HepG2 (cell line): ENCODE measurements around the gene NELFB.

ENCODE experiments used
- ATF1 ChIP-seq: IDR thresholded peaks from 2 replicates; pipeline ENCODE4 v1.6.1; 2016; ENCODE audit warnings: mild to moderate bottlenecking, control low read depth
- KLF16 ChIP-seq, 2 experiments: sonication (generic) in 1 of 2; formaldehyde crosslinking in 1 of 2; IDR thresholded peaks; 2 replicates each; pipeline versions ENCODE4 v1.6.1 to v1.8.0; 2016 to 2023; ENCODE audit warnings: missing genetic modification reagents in 2 of 2, missing compliant biosample characterization in 1 of 2
- SKI ChIP-seq: fragments of 450-650 bp; IDR thresholded peaks from one replicate; pipeline ENCODE4 v1.6.1; 2018; ENCODE audit warnings: mild to moderate bottlenecking; ENCODE audit not compliant: partially characterized antibody
- TGIF2 ChIP-seq: IDR thresholded peaks from 2 replicates; pipeline ENCODE4 v1.6.1; 2016; ENCODE audit warnings: control low read depth, missing compliant biosample characterization
- ZNF20 ChIP-seq: sonication (generic); formaldehyde crosslinking; IDR thresholded peaks from 2 replicates; pipeline ENCODE4 v1.4.0; 2020; ENCODE audit warnings: mild to moderate bottlenecking, moderate library complexity, missing genetic modification reagents
- TF ChIP-seq, protein P1 (sequence below): sonication (generic); formaldehyde crosslinking; IDR thresholded peaks from 2 replicates; pipeline ENCODE4 v1.5.0; 2020; ENCODE audit warnings: mild to moderate bottlenecking, missing genetic modification reagents
- TF ChIP-seq, protein P2 (sequence below): sonication (generic); formaldehyde crosslinking; IDR thresholded peaks from 2 replicates; pipeline ENCODE4 v1.8.1; 2023; ENCODE audit warnings: mild to moderate bottlenecking, missing genetic modification reagents
- TF ChIP-seq, protein P3 (sequence below): sonication (generic); formaldehyde crosslinking; IDR thresholded peaks from 2 replicates; pipeline ENCODE4 v1.5.0; 2020; ENCODE audit warnings: mild to moderate bottlenecking, missing genetic modification reagents, moderate library complexity

DNA sequence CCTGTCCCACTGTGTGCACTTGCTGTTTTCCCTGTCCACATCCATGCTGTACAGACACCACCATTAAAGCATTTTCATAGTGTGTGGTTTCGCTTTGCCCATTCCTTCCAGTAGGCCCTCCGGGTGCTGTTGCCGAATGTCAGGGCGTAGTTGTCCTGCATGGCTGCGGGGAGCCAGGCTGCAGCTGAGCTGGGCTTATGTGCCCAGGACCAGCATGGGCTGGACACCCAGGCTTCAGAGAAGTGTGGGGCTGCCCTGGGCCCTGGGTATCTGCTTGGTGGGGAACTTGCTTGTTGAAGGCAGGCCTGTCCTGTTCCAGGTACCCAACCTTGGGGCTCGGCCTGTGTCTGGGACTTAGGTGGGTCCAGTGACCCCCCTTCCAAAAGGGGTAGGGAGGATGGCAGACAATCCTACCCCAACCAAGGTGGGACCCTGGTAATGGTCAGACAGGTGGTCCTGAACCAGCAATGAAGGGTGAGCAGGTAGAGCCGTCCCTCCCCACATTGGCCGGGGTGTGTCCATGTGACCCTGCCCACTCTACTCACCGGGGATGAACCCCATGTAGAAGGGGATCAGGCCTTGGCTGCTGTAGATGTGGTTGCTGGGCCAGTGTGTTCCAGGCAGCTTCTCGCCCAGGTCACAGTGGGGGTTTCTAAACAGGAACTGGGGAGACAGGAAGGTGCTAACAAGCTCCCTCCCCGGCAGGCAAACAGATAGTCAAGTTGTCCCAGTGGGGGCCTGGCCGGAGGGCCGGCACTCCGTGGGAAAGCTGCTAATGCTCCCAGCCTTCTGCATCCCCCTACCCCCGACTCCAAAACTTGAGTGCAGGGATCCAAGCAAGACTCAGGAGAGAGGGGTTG is 11.3 kb upstream of the NELFB start:
- TF ChIP-seq TGIF2 (no peak), ATF1 (CRISPR knock-in tag) (no peak), SKI (no peak), KLF16 (CRISPR knock-in tag; IDR thresholded peaks at IDR 0.05) (no peak), ZNF20 (CRISPR knock-in tag) (no peak)
- TF ChIP-seq, protein P1, sequence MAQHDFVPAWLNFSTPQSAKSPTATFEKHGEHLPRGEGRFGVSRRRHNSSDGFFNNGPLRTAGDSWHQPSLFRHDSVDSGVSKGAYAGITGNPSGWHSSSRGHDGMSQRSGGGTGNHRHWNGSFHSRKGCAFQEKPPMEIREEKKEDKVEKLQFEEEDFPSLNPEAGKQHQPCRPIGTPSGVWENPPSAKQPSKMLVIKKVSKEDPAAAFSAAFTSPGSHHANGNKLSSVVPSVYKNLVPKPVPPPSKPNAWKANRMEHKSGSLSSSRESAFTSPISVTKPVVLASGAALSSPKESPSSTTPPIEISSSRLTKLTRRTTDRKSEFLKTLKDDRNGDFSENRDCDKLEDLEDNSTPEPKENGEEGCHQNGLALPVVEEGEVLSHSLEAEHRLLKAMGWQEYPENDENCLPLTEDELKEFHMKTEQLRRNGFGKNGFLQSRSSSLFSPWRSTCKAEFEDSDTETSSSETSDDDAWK (CRISPR knock-in tag): no peak
- TF ChIP-seq, protein P2, sequence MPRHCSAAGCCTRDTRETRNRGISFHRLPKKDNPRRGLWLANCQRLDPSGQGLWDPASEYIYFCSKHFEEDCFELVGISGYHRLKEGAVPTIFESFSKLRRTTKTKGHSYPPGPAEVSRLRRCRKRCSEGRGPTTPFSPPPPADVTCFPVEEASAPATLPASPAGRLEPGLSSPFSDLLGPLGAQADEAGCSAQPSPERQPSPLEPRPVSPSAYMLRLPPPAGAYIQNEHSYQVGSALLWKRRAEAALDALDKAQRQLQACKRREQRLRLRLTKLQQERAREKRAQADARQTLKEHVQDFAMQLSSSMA (CRISPR knock-in tag): no peak
- TF ChIP-seq, protein P3, sequence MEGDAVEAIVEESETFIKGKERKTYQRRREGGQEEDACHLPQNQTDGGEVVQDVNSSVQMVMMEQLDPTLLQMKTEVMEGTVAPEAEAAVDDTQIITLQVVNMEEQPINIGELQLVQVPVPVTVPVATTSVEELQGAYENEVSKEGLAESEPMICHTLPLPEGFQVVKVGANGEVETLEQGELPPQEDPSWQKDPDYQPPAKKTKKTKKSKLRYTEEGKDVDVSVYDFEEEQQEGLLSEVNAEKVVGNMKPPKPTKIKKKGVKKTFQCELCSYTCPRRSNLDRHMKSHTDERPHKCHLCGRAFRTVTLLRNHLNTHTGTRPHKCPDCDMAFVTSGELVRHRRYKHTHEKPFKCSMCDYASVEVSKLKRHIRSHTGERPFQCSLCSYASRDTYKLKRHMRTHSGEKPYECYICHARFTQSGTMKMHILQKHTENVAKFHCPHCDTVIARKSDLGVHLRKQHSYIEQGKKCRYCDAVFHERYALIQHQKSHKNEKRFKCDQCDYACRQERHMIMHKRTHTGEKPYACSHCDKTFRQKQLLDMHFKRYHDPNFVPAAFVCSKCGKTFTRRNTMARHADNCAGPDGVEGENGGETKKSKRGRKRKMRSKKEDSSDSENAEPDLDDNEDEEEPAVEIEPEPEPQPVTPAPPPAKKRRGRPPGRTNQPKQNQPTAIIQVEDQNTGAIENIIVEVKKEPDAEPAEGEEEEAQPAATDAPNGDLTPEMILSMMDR (CRISPR knock-in tag): no peak
